HL-60/S4 treated with phorbol 12-myristate 13-acetate at 8.2 ng/mL for 4 days and 3 days (cell line): Measurements from ENCODE around the gene DOK7.

Experiments
- in situ Hi-C: fragments of 300-500 bp; cut with MboI; formaldehyde crosslinking; loops from 2 replicates; pipeline ENCODE4 v1.15.0; 2022; ENCODE audit warnings: low sequenced_read_pairs

DOK7 gene

GRCh38 chr4:3485886-3486540 lies 22.9 kb downstream of the DOK7 start:
- in situ Hi-C loops: no loop called here

- in situ Hi-C loops: no loop called here
Observed at GRCh38 chr4:3486541-3487540, 23.7 kb downstream of the DOK7 start.

- in situ Hi-C loops: no loop called here
Observed at GRCh38 chr4:3487861-3488260, 24.8 kb downstream of the DOK7 start.

GRCh38 chr4:3488820-3489219 lies 25.7 kb downstream of the DOK7 start:
- in situ Hi-C loops: no loop called here

GRCh38 chr4:3489451-3489962 lies 26.4 kb downstream of the DOK7 start:
- in situ Hi-C loops: no loop called here

GRCh38 chr4:3491681-3492405 lies 28.7 kb downstream of the DOK7 start:
- in situ Hi-C loops: no loop called here

- in situ Hi-C loops: no loop called here
Observed at GRCh38 chr4:3492741-3493719, 29.9 kb downstream of the DOK7 start.

GRCh38 chr4:3493720-3494461 lies 30.8 kb downstream of the DOK7 start:
- in situ Hi-C loops: no loop called here

GRCh38 chr4:3494462-3494871 lies 31.4 kb downstream of the DOK7 start:
- in situ Hi-C loops: no loop called here

- in situ Hi-C loops: no loop called here
Observed at GRCh38 chr4:3495204-3495975, 32.3 kb downstream of the DOK7 start.

GRCh38 chr4:3496021-3496420 lies 32.9 kb downstream of the DOK7 start:
- in situ Hi-C loops: no loop called here

- in situ Hi-C loops: no loop called here
Observed at GRCh38 chr4:3497095-3497494, 34.0 kb downstream of the DOK7 start.

- in situ Hi-C loops: no loop called here
Observed at GRCh38 chr4:3497523-3498389, 34.6 kb downstream of the DOK7 start.

- in situ Hi-C loops: no loop called here
Observed at GRCh38 chr4:3498407-3498806, 35.3 kb downstream of the DOK7 start.

- in situ Hi-C loops: no loop called here
Observed at GRCh38 chr4:3498901-3499510, 35.9 kb downstream of the DOK7 start.

- in situ Hi-C loops: no loop called here
Observed at GRCh38 chr4:3499710-3500109, 36.6 kb downstream of the DOK7 start.

GRCh38 chr4:3500111-3500510 lies 37.0 kb downstream of the DOK7 start:
- in situ Hi-C loops: no loop called here
